GM12878 (cell line): ENCODE data around the gene PRMT3.

ENCODE experiments used
- CBX5 ChIP-seq: sonication (generic); IDR thresholded peaks from 2 replicates; pipeline ENCODE4 v1.6.1; 2016; ENCODE audit warnings: low read depth, moderate library complexity, mild to moderate bottlenecking, inconsistent platforms
- HDGF ChIP-seq: fragments of 450-650 bp; IDR thresholded peaks from 2 replicates; pipeline ENCODE4 v1.6.1; 2016; ENCODE audit warnings: antibody characterized with exemption
- POLR2A ChIP-seq: IDR thresholded peaks from 2 replicates; pipeline ENCODE4 v1.6.1; 2011; ENCODE audit warnings: low read depth, mild to moderate bottlenecking, low read length
- RCOR1 ChIP-seq: conservative IDR thresholded peaks from 2 replicates; pipeline ENCODE4 v1.6.1; 2012; ENCODE audit warnings: low read depth, low read length, improper control_type of control experiment

DNA sequence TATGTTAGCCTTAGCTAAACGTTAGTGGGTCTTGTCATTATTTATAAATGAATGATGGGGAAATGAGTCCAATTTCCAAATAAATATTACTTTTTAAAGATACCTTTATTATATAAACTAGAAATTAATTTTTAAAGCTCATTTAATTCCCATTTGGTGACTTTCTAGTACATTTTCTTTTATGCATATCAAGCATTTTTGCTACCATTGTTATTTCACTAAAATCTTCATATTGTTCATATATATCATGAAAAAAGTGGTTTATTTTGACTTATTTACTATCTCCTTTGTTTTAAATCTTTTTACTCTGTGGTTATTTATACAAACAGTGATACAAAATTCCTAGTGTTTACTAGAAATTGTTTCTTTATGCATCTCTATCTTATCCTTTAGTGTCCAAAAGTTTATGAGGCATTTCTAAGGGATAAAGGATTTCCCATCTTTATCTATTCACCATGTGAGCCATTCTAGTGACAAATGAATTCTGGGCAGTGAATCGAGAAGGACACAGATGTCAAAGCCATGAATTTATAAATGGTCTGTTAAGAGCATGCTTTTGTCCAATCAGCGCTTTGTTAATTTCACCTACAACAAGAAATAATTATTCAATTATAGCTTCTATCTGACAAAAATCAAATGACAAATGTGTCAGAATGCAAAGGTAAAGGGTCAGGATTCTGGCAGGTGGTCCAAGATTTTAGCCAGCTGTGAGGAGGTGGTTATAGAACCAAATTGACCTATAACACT is 70.6 kb downstream of the PRMT3 start:
- TF ChIP-seq CBX5 (no peak), HDGF (no peak), POLR2A (no peak), RCOR1 (no peak)
